HCT116 (cell line): Measurements from ENCODE around the gene GUCY2D.

Source experiments
- EGR1 ChIP-seq: IDR thresholded peaks from 2 replicates; pipeline ENCODE4 v1.6.1; 2012; ENCODE audit warnings: low read depth
- EZH2phosphoT487 ChIP-seq: fragments of 200-600 bp; IDR thresholded peaks from 2 replicates; pipeline ENCODE4 v1.6.1; 2018; ENCODE audit warnings: antibody characterized with exemption, borderline replicate concordance
- POLR2A ChIP-seq: IDR thresholded peaks from 2 replicates; pipeline ENCODE4 v1.7.0; 2011; ENCODE audit warnings: borderline replicate concordance; ENCODE audit not compliant: insufficient read depth, insufficient read length; ENCODE audit errors: extremely low read depth
- POLR2AphosphoS5 ChIP-seq: IDR thresholded peaks from 2 replicates; pipeline ENCODE4 v1.6.1; 2011; ENCODE audit warnings: mild to moderate bottlenecking, low read depth, low read length, moderate library complexity
- SRF ChIP-seq: IDR thresholded peaks from 2 replicates; pipeline ENCODE4 v1.6.1; 2012; ENCODE audit warnings: low read depth
- TCF7L2 ChIP-seq: IDR thresholded peaks from 2 replicates; pipeline ENCODE4 v1.7.0; 2011; ENCODE audit warnings: borderline replicate concordance, inconsistent platforms; ENCODE audit not compliant: insufficient read depth, insufficient read length; ENCODE audit errors: extremely low read depth
- TF ChIP-seq, protein P1 (sequence below): IDR thresholded peaks from 2 replicates; pipeline ENCODE4 v1.6.1; 2012
- TF ChIP-seq, protein P2 (sequence below): IDR thresholded peaks from 2 replicates; pipeline ENCODE4 v1.6.1; 2012; ENCODE audit warnings: low read depth
- TF ChIP-seq, protein P3 (sequence below), 3 experiments: fragments of 200-600 bp in 1 of 3; sonication (generic) in 1 of 3; IDR thresholded peaks in 2 of 3; conservative IDR thresholded peaks in 1 of 3; 2 replicates each; pipeline ENCODE4 v1.5.1; 2012 to 2017; ENCODE audit warnings: low read depth in 2 of 3, low read length in 2 of 3, antibody characterized with exemption in 1 of 3, borderline replicate concordance in 1 of 3, control low read depth in 1 of 3, mild to moderate bottlenecking in 1 of 3, mixed read lengths in 1 of 3, mixed run types in 1 of 3, moderate library complexity in 1 of 3; ENCODE audit not compliant: insufficient read depth in 1 of 3
- TF ChIP-seq, protein P4 (sequence below): IDR thresholded peaks from 2 replicates; pipeline ENCODE4 v1.6.1; 2012
- TF ChIP-seq, protein P5 (sequence below): IDR thresholded peaks from 2 replicates; pipeline ENCODE4 v1.6.1; 2011; ENCODE audit warnings: mild to moderate bottlenecking, low read length, moderate library complexity; ENCODE audit not compliant: insufficient replicate concordance; ENCODE audit errors: extremely low read depth

DNA sequence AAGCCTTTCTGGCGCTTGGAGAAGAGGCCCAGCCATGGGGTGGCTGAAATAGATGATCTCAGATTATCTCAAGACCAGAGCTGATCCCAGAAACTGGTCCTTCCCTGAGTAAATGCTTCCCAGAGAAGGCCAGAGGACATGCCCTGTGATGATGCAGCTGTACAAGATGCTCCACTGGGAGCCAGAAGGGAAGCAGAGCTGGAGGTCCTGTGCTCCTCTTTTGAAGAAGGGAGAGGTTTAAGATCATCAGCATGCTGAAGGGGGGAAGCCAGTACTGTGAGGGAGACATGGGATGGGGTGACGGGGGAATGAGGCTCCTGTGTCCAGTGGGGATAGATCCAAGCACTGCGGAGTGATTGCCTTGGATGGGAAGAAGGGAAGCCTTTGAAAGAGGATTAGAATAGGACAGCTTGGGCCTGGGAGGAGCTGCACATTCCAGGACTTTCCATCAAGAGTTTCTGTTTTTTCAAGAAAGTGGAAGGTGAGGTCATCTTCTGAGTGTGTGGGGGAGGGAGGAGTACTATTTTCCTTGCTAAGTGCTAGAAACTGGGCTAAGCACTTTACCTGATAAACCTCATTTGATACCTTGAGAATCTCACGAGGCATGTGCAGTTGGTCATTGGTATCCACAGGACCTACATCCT, 20.1 kb downstream of the GUCY2D start:
- TF ChIP-seq, protein P1, sequence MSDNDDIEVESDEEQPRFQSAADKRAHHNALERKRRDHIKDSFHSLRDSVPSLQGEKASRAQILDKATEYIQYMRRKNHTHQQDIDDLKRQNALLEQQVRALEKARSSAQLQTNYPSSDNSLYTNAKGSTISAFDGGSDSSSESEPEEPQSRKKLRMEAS = no peak
- TF ChIP-seq, protein P2, sequence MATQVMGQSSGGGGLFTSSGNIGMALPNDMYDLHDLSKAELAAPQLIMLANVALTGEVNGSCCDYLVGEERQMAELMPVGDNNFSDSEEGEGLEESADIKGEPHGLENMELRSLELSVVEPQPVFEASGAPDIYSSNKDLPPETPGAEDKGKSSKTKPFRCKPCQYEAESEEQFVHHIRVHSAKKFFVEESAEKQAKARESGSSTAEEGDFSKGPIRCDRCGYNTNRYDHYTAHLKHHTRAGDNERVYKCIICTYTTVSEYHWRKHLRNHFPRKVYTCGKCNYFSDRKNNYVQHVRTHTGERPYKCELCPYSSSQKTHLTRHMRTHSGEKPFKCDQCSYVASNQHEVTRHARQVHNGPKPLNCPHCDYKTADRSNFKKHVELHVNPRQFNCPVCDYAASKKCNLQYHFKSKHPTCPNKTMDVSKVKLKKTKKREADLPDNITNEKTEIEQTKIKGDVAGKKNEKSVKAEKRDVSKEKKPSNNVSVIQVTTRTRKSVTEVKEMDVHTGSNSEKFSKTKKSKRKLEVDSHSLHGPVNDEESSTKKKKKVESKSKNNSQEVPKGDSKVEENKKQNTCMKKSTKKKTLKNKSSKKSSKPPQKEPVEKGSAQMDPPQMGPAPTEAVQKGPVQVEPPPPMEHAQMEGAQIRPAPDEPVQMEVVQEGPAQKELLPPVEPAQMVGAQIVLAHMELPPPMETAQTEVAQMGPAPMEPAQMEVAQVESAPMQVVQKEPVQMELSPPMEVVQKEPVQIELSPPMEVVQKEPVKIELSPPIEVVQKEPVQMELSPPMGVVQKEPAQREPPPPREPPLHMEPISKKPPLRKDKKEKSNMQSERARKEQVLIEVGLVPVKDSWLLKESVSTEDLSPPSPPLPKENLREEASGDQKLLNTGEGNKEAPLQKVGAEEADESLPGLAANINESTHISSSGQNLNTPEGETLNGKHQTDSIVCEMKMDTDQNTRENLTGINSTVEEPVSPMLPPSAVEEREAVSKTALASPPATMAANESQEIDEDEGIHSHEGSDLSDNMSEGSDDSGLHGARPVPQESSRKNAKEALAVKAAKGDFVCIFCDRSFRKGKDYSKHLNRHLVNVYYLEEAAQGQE = no peak
- TF ChIP-seq, protein P3, sequence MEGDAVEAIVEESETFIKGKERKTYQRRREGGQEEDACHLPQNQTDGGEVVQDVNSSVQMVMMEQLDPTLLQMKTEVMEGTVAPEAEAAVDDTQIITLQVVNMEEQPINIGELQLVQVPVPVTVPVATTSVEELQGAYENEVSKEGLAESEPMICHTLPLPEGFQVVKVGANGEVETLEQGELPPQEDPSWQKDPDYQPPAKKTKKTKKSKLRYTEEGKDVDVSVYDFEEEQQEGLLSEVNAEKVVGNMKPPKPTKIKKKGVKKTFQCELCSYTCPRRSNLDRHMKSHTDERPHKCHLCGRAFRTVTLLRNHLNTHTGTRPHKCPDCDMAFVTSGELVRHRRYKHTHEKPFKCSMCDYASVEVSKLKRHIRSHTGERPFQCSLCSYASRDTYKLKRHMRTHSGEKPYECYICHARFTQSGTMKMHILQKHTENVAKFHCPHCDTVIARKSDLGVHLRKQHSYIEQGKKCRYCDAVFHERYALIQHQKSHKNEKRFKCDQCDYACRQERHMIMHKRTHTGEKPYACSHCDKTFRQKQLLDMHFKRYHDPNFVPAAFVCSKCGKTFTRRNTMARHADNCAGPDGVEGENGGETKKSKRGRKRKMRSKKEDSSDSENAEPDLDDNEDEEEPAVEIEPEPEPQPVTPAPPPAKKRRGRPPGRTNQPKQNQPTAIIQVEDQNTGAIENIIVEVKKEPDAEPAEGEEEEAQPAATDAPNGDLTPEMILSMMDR (IDR thresholded peaks at IDR 0.05 in 2 of 3, conservative IDR thresholded peaks at IDR 0.05 in 1 of 3; ENCODE audit: borderline replicate concordance in 1 of 3, insufficient read depth in 1 of 3, low read depth in 2 of 3, low read length in 2 of 3) = no peak
- TF ChIP-seq EGR1 (no peak), POLR2A (no peak), TCF7L2 (no peak), EZH2phosphoT487 (no peak), POLR2AphosphoS5 (no peak), SRF (no peak)
- TF ChIP-seq, protein P4, sequence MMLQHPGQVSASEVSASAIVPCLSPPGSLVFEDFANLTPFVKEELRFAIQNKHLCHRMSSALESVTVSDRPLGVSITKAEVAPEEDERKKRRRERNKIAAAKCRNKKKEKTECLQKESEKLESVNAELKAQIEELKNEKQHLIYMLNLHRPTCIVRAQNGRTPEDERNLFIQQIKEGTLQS = no peak
- TF ChIP-seq, protein P5, sequence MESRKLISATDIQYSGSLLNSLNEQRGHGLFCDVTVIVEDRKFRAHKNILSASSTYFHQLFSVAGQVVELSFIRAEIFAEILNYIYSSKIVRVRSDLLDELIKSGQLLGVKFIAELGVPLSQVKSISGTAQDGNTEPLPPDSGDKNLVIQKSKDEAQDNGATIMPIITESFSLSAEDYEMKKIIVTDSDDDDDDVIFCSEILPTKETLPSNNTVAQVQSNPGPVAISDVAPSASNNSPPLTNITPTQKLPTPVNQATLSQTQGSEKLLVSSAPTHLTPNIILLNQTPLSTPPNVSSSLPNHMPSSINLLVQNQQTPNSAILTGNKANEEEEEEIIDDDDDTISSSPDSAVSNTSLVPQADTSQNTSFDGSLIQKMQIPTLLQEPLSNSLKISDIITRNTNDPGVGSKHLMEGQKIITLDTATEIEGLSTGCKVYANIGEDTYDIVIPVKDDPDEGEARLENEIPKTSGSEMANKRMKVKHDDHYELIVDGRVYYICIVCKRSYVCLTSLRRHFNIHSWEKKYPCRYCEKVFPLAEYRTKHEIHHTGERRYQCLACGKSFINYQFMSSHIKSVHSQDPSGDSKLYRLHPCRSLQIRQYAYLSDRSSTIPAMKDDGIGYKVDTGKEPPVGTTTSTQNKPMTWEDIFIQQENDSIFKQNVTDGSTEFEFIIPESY = no peak
